ENCODE measurements around the gene POPDC2. TPM values are rescaled to one million over a fixed set of nuclear protein-coding genes. Genes with fewer than 3 reads are reported as not detected.

Gene POPDC2
- total and polyA plus RNA-seq, 2 donors (not counting 3 experiments of a cell fraction or from before 2014, with no cell fraction given) = 0.57 to 0.66 TPM

DNA sequence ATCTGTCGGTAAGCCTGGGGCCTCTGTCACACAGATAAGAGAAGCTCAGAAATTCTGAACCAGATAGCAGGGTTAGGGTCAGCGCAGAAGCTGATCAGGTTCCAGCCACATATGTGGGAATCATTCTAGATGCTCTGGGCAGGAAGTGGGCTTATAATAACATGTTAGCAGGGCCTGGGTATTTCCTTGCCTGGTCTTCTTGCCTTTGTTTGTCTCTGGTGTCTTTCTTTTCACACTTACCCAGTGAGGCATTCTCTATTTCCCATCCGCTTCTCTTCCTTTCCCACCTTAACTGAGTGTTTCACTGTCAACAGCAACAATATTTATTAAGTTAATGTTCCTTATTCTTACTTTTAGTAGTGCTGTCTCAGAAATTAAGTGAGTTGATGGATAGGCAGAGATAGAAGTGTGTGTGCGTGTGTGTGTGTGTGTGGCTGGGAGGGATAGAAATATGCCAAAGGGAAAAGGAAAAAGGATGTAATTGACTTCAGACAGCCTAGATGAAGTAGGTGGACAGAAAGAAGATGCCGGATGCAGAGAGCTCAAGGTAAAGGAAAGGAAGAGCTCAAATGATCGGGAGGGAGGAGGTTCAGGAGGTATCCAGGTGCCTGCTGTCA lies 60.7 kb downstream of the POPDC2 start:
- Histone ChIP-seq H3K4me1 (ENCODE audit: control insufficient read depth, extremely low read depth, insufficient read depth, low read length) (peaks cover 20% of the 10 kb centered on the region), H3K27ac (ENCODE audit: insufficient read depth, low read depth, low read length) (no peak overlapping the region), H4K20me1 (replicated peaks; ENCODE audit: control insufficient read depth, extremely low read depth, insufficient read depth, low read length) (no peaks in the 10 kb centered on the region), H3K9me1 (replicated peaks; ENCODE audit: control insufficient read depth, extremely low read depth, insufficient read depth, low read length) (no peaks in the 10 kb centered on the region), H2AFZ (ENCODE audit: low read depth, low read length) (no peak overlapping the region), H3K4me3 (replicated peaks in 1 of 3; ENCODE audit: insufficient read depth in 1 of 3, low read depth in 1 of 3, low read length in 3 of 3) (no peak overlapping the region), H3K36me3 (ENCODE audit: control insufficient read depth in 2 of 2, extremely low read depth in 1 of 2, insufficient read depth in 2 of 2, low read length in 2 of 2) (no peaks in the 10 kb centered on the region), H3K9me3 (replicated peaks; ENCODE audit: control insufficient read depth, insufficient read depth, low read length) (no peaks in the 10 kb centered on the region), H3K4me2 (ENCODE audit: insufficient read depth, low read length) (no peak overlapping the region), H3K27me3 (ENCODE audit: control insufficient read depth in 2 of 2, insufficient read depth in 2 of 2, low read length in 2 of 2) (no peaks in the 10 kb centered on the region), H3K9ac (replicated peaks; ENCODE audit: extremely low read depth, insufficient read depth, low read length) (no peak overlapping the region), H3K79me2 (ENCODE audit: control insufficient read depth, insufficient read depth, low read length) (no peaks in the 10 kb centered on the region)
- POLR2A ChIA-PET = no interaction called here
- no peak for DNase-seq (ENCODE audit: low read depth, low spot score)
- no TSS peak for BruUV-seq (replicated peaks)
- CTCF ChIA-PET = interaction anchor here (0.8 to 2.2 kb wide), 5 partner anchors 13 to 163 kb away, joined by 3 to 9 read pairs (median 4); partner anchors contain the start of gene COX17
- no peak for FAIRE-seq
- TF ChIP-seq MYC (IDR thresholded peaks at IDR 0.05; ENCODE audit: low read depth, low read length) = no peak
- intact Hi-C loops (cut with micrococcal nuclease) (loop anchor here (1.0 kb wide), 1 partner anchor 78 kb away; the partner anchor contains the start of gene COX17), dilution Hi-C loops (cut with MboI; ENCODE audit: extremely low pct_ligation_motif_present, low sequenced_read_pairs) (no loop called here)

GRCh38 chr3:119598410-119599098 lies 61.8 kb downstream of the POPDC2 start:
- no peaks in the 10 kb centered on the region for H4K20me1 ChIP-seq (replicated peaks; ENCODE audit: control insufficient read depth, extremely low read depth, insufficient read depth, low read length)
- H3K9me1 ChIP-seq (replicated peaks; ENCODE audit: control insufficient read depth, extremely low read depth, insufficient read depth, low read length) = no peaks in the 10 kb centered on the region
- H3K4me3 ChIP-seq (replicated peaks in 1 of 3; ENCODE audit: insufficient read depth in 1 of 3, low read depth in 1 of 3, low read length in 3 of 3) = no peak overlapping the region
- DNase-seq (ENCODE audit: low read depth, low spot score) (no peak), FAIRE-seq (no peak)
- H3K27me3 ChIP-seq (ENCODE audit: control insufficient read depth in 2 of 2, insufficient read depth in 2 of 2, low read length in 2 of 2) = no peaks in the 10 kb centered on the region
- intact Hi-C loops (cut with micrococcal nuclease) (no loop called here), dilution Hi-C loops (cut with MboI; ENCODE audit: extremely low pct_ligation_motif_present, low sequenced_read_pairs) (no loop called here)
- no TSS peak for BruUV-seq (replicated peaks)
- no peaks in the 10 kb centered on the region for H3K79me2 ChIP-seq (ENCODE audit: control insufficient read depth, insufficient read depth, low read length)
- POLR2A ChIA-PET = no interaction called here
- no peak overlapping the region for H2AFZ ChIP-seq (ENCODE audit: low read depth, low read length)
- no peaks in the 10 kb centered on the region for H3K36me3 ChIP-seq (ENCODE audit: control insufficient read depth in 2 of 2, extremely low read depth in 1 of 2, insufficient read depth in 2 of 2, low read length in 2 of 2)
- no peak overlapping the region for H3K27ac ChIP-seq (ENCODE audit: insufficient read depth, low read depth, low read length)
- TF ChIP-seq EZH2 (IDR thresholded peaks at IDR 0.05; ENCODE audit: borderline replicate concordance, low read depth, low read length, severe bottlenecking) (no peak), FOS (IDR thresholded peaks at IDR 0.05; ENCODE audit: borderline replicate concordance, insufficient read depth, low read length) (no peak), POLR2A (IDR thresholded peaks at IDR 0.05; ENCODE audit: low read depth, low read length) (no peak), GATA2 (IDR thresholded peaks at IDR 0.05; ENCODE audit: insufficient read depth, insufficient read length, low read depth, low read length) (no peak), JUN (IDR thresholded peaks at IDR 0.05; ENCODE audit: borderline replicate concordance, insufficient read depth, insufficient read length, low read depth) (no peak), MAX (IDR thresholded peaks at IDR 0.05; ENCODE audit: insufficient read depth, insufficient read length) (no peak), POLR2AphosphoS5 (IDR thresholded peaks at IDR 0.05; ENCODE audit: insufficient read depth, low read depth, low read length) (no peak), MYC (IDR thresholded peaks at IDR 0.05; ENCODE audit: low read depth, low read length) (no peak)
- TF ChIP-seq, protein P1, sequence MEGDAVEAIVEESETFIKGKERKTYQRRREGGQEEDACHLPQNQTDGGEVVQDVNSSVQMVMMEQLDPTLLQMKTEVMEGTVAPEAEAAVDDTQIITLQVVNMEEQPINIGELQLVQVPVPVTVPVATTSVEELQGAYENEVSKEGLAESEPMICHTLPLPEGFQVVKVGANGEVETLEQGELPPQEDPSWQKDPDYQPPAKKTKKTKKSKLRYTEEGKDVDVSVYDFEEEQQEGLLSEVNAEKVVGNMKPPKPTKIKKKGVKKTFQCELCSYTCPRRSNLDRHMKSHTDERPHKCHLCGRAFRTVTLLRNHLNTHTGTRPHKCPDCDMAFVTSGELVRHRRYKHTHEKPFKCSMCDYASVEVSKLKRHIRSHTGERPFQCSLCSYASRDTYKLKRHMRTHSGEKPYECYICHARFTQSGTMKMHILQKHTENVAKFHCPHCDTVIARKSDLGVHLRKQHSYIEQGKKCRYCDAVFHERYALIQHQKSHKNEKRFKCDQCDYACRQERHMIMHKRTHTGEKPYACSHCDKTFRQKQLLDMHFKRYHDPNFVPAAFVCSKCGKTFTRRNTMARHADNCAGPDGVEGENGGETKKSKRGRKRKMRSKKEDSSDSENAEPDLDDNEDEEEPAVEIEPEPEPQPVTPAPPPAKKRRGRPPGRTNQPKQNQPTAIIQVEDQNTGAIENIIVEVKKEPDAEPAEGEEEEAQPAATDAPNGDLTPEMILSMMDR (IDR thresholded peaks at IDR 0.05; ENCODE audit: extremely low read depth in 1 of 2, insufficient read depth in 1 of 2, low read depth in 1 of 2, low read length in 2 of 2) = no peak
- CTCF ChIA-PET = no interaction called here
- no peak overlapping the region for H3K4me2 ChIP-seq (ENCODE audit: insufficient read depth, low read length)
- H3K4me1 ChIP-seq (ENCODE audit: control insufficient read depth, extremely low read depth, insufficient read depth, low read length) = peaks cover 20% of the 10 kb centered on the region
- H3K9me3 ChIP-seq (replicated peaks; ENCODE audit: control insufficient read depth, insufficient read depth, low read length) = no peaks in the 10 kb centered on the region
- no peak overlapping the region for H3K9ac ChIP-seq (replicated peaks; ENCODE audit: extremely low read depth, insufficient read depth, low read length)

Data from endothelial cell of umbilical vein (primary cell).